ENCODE data around the gene LRP6. TPM values are rescaled to one million over a fixed set of nuclear protein-coding genes. Genes with fewer than 3 reads are reported as not detected.

The LRP6 gene
- total RNA-seq, 1 experiment from 2014 or later = 62.4 TPM

DNA sequence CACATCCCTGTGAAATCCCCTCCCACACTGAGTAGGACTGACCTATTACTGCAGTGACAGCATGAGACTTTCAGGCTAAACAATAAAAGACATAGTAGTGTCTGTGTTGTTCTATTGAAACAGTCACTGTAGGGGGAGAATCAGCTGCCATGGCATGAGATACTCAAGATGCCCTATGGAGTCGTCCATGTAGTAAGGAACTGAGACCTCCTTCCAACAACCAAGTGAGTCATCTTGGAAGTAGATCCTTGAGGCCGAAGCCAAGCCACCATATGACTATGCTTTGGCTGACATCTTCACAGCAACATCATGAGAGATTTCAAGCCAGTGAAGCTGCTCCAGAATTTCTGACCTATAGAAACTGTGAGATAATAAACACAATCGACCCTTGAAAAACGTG lies 12.1 kb upstream of the LRP6 start:
- no peak overlapping the region for H2AFZ ChIP-seq (ENCODE audit: low read length)
- H2AK5ac ChIP-seq (ENCODE audit: insufficient read length, low read length) = no peak overlapping the region
- H3K27me3 ChIP-seq (ENCODE audit: insufficient read depth, low read length) = no peaks in the 10 kb centered on the region
- Mint-ChIP-seq H3K27ac (no peak overlapping the region), H3K4me1 (peaks cover 24 to 29% of the 10 kb centered on the region in 2 experiments), H3K9me3 (peaks cover 7 to 14% of the 10 kb centered on the region in 2 experiments; a peak in 4 of 5 replicates), H3K27me3 (ENCODE audit: low read depth) (no peaks in the 10 kb centered on the region), H3K36me3 (ENCODE audit: insufficient read depth in 1 of 3, low read depth in 3 of 3) (peaks cover 0 to 15% (median 2%) of the 10 kb centered on the region in 3 experiments; a peak in 2 of 7 replicates), H3K4me3 (no peak overlapping the region)
- H2BK20ac ChIP-seq (ENCODE audit: low read depth, low read length, poor library complexity, severe bottlenecking) = no peak overlapping the region
- TF ChIP-seq, protein P1, sequence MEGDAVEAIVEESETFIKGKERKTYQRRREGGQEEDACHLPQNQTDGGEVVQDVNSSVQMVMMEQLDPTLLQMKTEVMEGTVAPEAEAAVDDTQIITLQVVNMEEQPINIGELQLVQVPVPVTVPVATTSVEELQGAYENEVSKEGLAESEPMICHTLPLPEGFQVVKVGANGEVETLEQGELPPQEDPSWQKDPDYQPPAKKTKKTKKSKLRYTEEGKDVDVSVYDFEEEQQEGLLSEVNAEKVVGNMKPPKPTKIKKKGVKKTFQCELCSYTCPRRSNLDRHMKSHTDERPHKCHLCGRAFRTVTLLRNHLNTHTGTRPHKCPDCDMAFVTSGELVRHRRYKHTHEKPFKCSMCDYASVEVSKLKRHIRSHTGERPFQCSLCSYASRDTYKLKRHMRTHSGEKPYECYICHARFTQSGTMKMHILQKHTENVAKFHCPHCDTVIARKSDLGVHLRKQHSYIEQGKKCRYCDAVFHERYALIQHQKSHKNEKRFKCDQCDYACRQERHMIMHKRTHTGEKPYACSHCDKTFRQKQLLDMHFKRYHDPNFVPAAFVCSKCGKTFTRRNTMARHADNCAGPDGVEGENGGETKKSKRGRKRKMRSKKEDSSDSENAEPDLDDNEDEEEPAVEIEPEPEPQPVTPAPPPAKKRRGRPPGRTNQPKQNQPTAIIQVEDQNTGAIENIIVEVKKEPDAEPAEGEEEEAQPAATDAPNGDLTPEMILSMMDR (conservative IDR thresholded peaks at IDR 0.05) = no peak
- H4K5ac ChIP-seq (ENCODE audit: insufficient read length, low read depth, low read length) = no peak overlapping the region
- H4K20me1 ChIP-seq (ENCODE audit: control insufficient read depth, insufficient read depth, insufficient read length) = no peaks in the 10 kb centered on the region
- no CpG with 5 or more reads among the region's 4 CpGs for WGBS (ENCODE audit: extremely low coverage, insufficient read length, low lambda C conversion rate)
- H3K79me1 ChIP-seq (ENCODE audit: insufficient read depth, low read depth, low read length, poor library complexity, severe bottlenecking) = no peaks in the 10 kb centered on the region
- H3K4ac ChIP-seq (ENCODE audit: low read depth, low read length) = no peak overlapping the region
- no peak overlapping the region for H3T11ph ChIP-seq (ENCODE audit: low read length)
- H3K4me1 ChIP-seq (ENCODE audit: insufficient read depth, low read length) = peaks cover 4% of the 10 kb centered on the region; the same call in 1 of the 2 replicates
- H3K4me2 ChIP-seq (ENCODE audit: insufficient read depth, insufficient read length, low read length) = no peak overlapping the region
- H3K56ac ChIP-seq (ENCODE audit: insufficient read length, low read depth, low read length) = no peak overlapping the region
- H2BK15ac ChIP-seq (ENCODE audit: low read depth, low read length) = no peak overlapping the region
- no peak overlapping the region for H3K18ac ChIP-seq (ENCODE audit: insufficient read length, low read depth, low read length)
- H2BK5ac ChIP-seq (ENCODE audit: insufficient read length, low read length) = no peak overlapping the region
- no peak overlapping the region for H2BK12ac ChIP-seq (ENCODE audit: insufficient read length, low read depth, low read length)
- H3K14ac ChIP-seq (ENCODE audit: insufficient read depth, low read length) = no peak overlapping the region
- H3K27ac ChIP-seq (ENCODE audit: insufficient read length, low read depth, low read length) = no peak overlapping the region
- no peaks in the 10 kb centered on the region for H3K79me2 ChIP-seq (ENCODE audit: insufficient read depth, low read length)
- no peak overlapping the region for H3K23ac ChIP-seq (ENCODE audit: insufficient read length, low read depth, low read length)
- DNase-seq = no peak
- H3K23me2 ChIP-seq (ENCODE audit: insufficient read length, low read depth, low read length, poor library complexity, severe bottlenecking) = no peaks in the 10 kb centered on the region
- H3K9ac ChIP-seq (ENCODE audit: extremely low read depth, insufficient read length, low read length) = no peak overlapping the region
- no peak overlapping the region for H2BK120ac ChIP-seq (ENCODE audit: low read depth, low read length, poor library complexity, severe bottlenecking)
- no peak overlapping the region for H4K91ac ChIP-seq (ENCODE audit: insufficient read length, low read depth, low read length)
- H3K9me3 ChIP-seq (ENCODE audit: control insufficient read depth, low read depth, low read length) = no peaks in the 10 kb centered on the region
- no peak overlapping the region for H4K8ac ChIP-seq (replicated peaks; ENCODE audit: insufficient read length, low read depth, low read length)
